Stomach (tissue), 4 donors: ENCODE data around the gene B4GALT5.

ENCODE experiments used
- CTCF ChIP-seq, 7 experiments: fragments of 450-650 bp in 4 of 7; fragments of 200-600 bp in 3 of 7; sonication (generic) in 3 of 7; IDR thresholded peaks; one replicate each; pipeline ENCODE4 v1.5.1; 2016 to 2019; ENCODE audit warnings: antibody characterized with exemption in 7 of 7, control low read depth in 2 of 7, mild to moderate bottlenecking in 1 of 7
- POLR2A ChIP-seq, 4 donors: fragments of 450-650 bp; IDR thresholded peaks; one replicate each; pipeline ENCODE4 v1.6.1; 2016; ENCODE audit warnings: antibody characterized with exemption in 4 of 4, control low read depth in 2 of 4, mild to moderate bottlenecking in 1 of 4, moderate library complexity in 1 of 4
- POLR2AphosphoS5 ChIP-seq, 3 donors: sonication (generic); formaldehyde crosslinking; IDR thresholded peaks; one replicate each; pipeline ENCODE4 v1.6.1; 2016; ENCODE audit warnings: antibody characterized with exemption in 3 of 3

GRCh38 chr20:49612127-49612738 lies 101.4 kb downstream of the B4GALT5 start:
- TF ChIP-seq CTCF (IDR thresholded peaks at IDR 0.05) = no peak
- no peak for TF ChIP-seq POLR2A (IDR thresholded peaks at IDR 0.05)
- peak in 1 of 3 donors; percentile 17 for TF ChIP-seq POLR2AphosphoS5 (IDR thresholded peaks at IDR 0.05)
